GM23338 (cell line): ENCODE measurements around the gene ZNF860. TPM values are rescaled to one million over a fixed set of nuclear protein-coding genes. Genes with fewer than 3 reads are reported as not detected.

ENCODE experiments used
- ATAC-seq: fragments of 200-7000 bp; cut with Tn5 transposase; 3 replicates; pipeline ENCODE4 v1.9.1; 2020
- DNase-seq: peaks from one replicate; pipeline ENCODE4 v3.0.0-alpha.2; 2015; ENCODE audit warnings: low spot score
- H2AFZ ChIP-seq: fragments of 200-600 bp; sonication (generic); 2 replicates; pipeline ENCODE4 v1.8.0; 2016; ENCODE audit warnings: antibody characterized with exemption, mild to moderate bottlenecking, moderate library complexity
- H3F3A ChIP-seq: fragments of 200-600 bp; sonication (generic); replicated peaks from 2 replicates; pipeline ENCODE4 v1.8.0; 2017; ENCODE audit warnings: antibody characterized with exemption, mixed run types, low read depth
- H3K27ac ChIP-seq: fragments of 200-600 bp; sonication (generic); 2 replicates; pipeline ENCODE4 v1.6.1; 2016; ENCODE audit warnings: low read depth
- H3K27me3 ChIP-seq: fragments of 200-600 bp; sonication (generic); 2 replicates; pipeline ENCODE4 v1.8.0; 2016; ENCODE audit warnings: mild to moderate bottlenecking, mixed run types, moderate library complexity; ENCODE audit not compliant: insufficient read depth
- H3K36me3 ChIP-seq: fragments of 200-600 bp; sonication (generic); 2 replicates; pipeline ENCODE4 v1.8.0; 2016; ENCODE audit warnings: mild to moderate bottlenecking; ENCODE audit not compliant: insufficient read depth
- H3K4me1 ChIP-seq: fragments of 200-600 bp; sonication (generic); 2 replicates; pipeline ENCODE4 v1.8.0; 2016; ENCODE audit warnings: mild to moderate bottlenecking, moderate library complexity; ENCODE audit not compliant: insufficient read depth
- H3K4me2 ChIP-seq: fragments of 200-600 bp; sonication (generic); 2 replicates; pipeline ENCODE4 v1.7.1; 2017; ENCODE audit warnings: mixed run types
- H3K4me3 ChIP-seq: fragments of 200-600 bp; sonication (generic); 2 replicates; pipeline ENCODE4 v1.6.1; 2016; ENCODE audit warnings: mixed run types
- H3K79me2 ChIP-seq: fragments of 200-600 bp; sonication (generic); replicated peaks from 2 replicates; pipeline ENCODE4 v1.8.0; 2017; ENCODE audit warnings: mild to moderate bottlenecking; ENCODE audit not compliant: insufficient read depth
- H3K9me2 ChIP-seq: fragments of 200-600 bp; sonication (generic); 2 replicates; pipeline ENCODE4 v1.8.0; 2017; ENCODE audit not compliant: insufficient read depth
- H4K20me1 ChIP-seq: fragments of 200-600 bp; sonication (generic); replicated peaks from 2 replicates; pipeline ENCODE4 v1.8.0; 2017; ENCODE audit warnings: mild to moderate bottlenecking; ENCODE audit not compliant: insufficient read depth
- H3K27ac Mint-ChIP-seq: 2 replicates; pipeline ENCODE4 v1.8.0; 2020; ENCODE audit warnings: inconsistent platforms, mild to moderate bottlenecking, moderate library complexity, mixed read lengths
- H3K27me3 Mint-ChIP-seq: 3 replicates; pipeline ENCODE4 v1.8.0; 2022; ENCODE audit warnings: low read depth, mild to moderate bottlenecking, moderate library complexity, mixed read lengths, inconsistent platforms; ENCODE audit not compliant: insufficient read depth, poor library complexity
- H3K36me3 Mint-ChIP-seq: 3 replicates; pipeline ENCODE4 v1.8.0; 2021; ENCODE audit warnings: low read depth, mild to moderate bottlenecking, inconsistent platforms, moderate library complexity, mixed read lengths
- H3K4me1 Mint-ChIP-seq: 3 replicates; pipeline ENCODE4 v1.8.0; 2020; ENCODE audit warnings: mild to moderate bottlenecking, inconsistent platforms, mixed read lengths
- H3K4me3 Mint-ChIP-seq: 3 replicates; pipeline ENCODE4 v1.8.0; 2021; ENCODE audit warnings: moderate library complexity, mild to moderate bottlenecking, inconsistent platforms, mixed read lengths
- H3K9me3 Mint-ChIP-seq: 3 replicates; pipeline ENCODE4 v1.8.0; 2020; ENCODE audit warnings: moderate library complexity, mild to moderate bottlenecking, inconsistent platforms, mixed read lengths
- CREB1 ChIP-seq: fragments of 250-450 bp; sonication (Bioruptor Pico); IDR thresholded peaks from 2 replicates; pipeline ENCODE4 v1.5.0; 2020; ENCODE audit warnings: low read depth, mild to moderate bottlenecking, moderate library complexity
- EZH2 ChIP-seq: fragments of 200-600 bp; sonication (generic); IDR thresholded peaks from one replicate; pipeline ENCODE4 v1.8.0; 2017; ENCODE audit warnings: antibody characterized with exemption, mild to moderate bottlenecking, low read depth; ENCODE audit not compliant: unreplicated experiment
- EZH2phosphoT487 ChIP-seq: fragments of 200-600 bp; sonication (generic); IDR thresholded peaks from one replicate; pipeline ENCODE4 v1.8.1; 2018; ENCODE audit warnings: antibody characterized with exemption; ENCODE audit not compliant: unreplicated experiment
- JUNB ChIP-seq: IDR thresholded peaks from one replicate; pipeline ENCODE4 v1.6.1; 2016; ENCODE audit warnings: antibody characterized with exemption; ENCODE audit not compliant: unreplicated experiment
- NANOG ChIP-seq: IDR thresholded peaks from 2 replicates; pipeline ENCODE4 v1.6.1; 2016; ENCODE audit warnings: antibody characterized with exemption, borderline replicate concordance
- POLR2AphosphoS5 ChIP-seq: IDR thresholded peaks from 2 replicates; pipeline ENCODE4 v1.6.1; 2016; ENCODE audit warnings: antibody characterized with exemption, low read depth
- REST ChIP-seq: IDR thresholded peaks from one replicate; pipeline ENCODE4 v1.6.1; 2018; ENCODE audit warnings: antibody characterized with exemption; ENCODE audit not compliant: unreplicated experiment
- STAT1 ChIP-seq: IDR thresholded peaks from one replicate; pipeline ENCODE4 v1.6.1; 2016; ENCODE audit warnings: antibody characterized with exemption; ENCODE audit not compliant: unreplicated experiment
- ZNF114 ChIP-seq: fragments of 250-450 bp; sonication (Bioruptor Pico); IDR thresholded peaks from 2 replicates; pipeline ENCODE4 v1.5.0; 2020; ENCODE audit warnings: mild to moderate bottlenecking, moderate library complexity
- ZNF331 ChIP-seq: fragments of 250-450 bp; sonication (Bioruptor Pico); IDR thresholded peaks from 2 replicates; pipeline ENCODE4 v1.5.0; 2020; ENCODE audit warnings: low read depth, mild to moderate bottlenecking, moderate library complexity
- polyA plus RNA-seq: library from polyadenylated mRNA; unstranded; fragments of >200 nt; fragmentation: Nextera tagmentation; extraction: Ambion mirVana; gene quantifications from 2 replicates; pipeline ENCODE4 v1.2.1, GENCODE V29; 2016
- total RNA-seq: library from RNA; depleted of rRNA; stranded (reverse); fragments of >200 nt; shearing (Covaris generic); gene quantifications from 2 replicates; pipeline ENCODE4 v1.2.3, GENCODE V29; 2014
- TF ChIP-seq, protein P1 (sequence below): fragments of 250-450 bp; sonication (Bioruptor Pico); IDR thresholded peaks from 2 replicates; pipeline ENCODE4 v1.5.0; 2020; ENCODE audit warnings: mild to moderate bottlenecking, moderate library complexity
- TF ChIP-seq, protein P2 (sequence below), 2 experiments: fragments of 200-600 bp in 1 of 2; sonication (generic) in 1 of 2; conservative IDR thresholded peaks; 2 replicates each; pipeline versions ENCODE4 v1.5.1 to v1.6.1; 2016 to 2017; ENCODE audit warnings: antibody characterized with exemption in 2 of 2, low read depth in 2 of 2, mild to moderate bottlenecking in 2 of 2, moderate library complexity in 1 of 2
- TF ChIP-seq, protein P3 (sequence below): IDR thresholded peaks from 2 replicates; pipeline ENCODE4 v1.6.1; 2016; ENCODE audit warnings: antibody characterized with exemption

ZNF860 gene
- total and polyA plus RNA-seq, 2 experiments from 2014 or later: 5.2 to 12.4 TPM

DNA sequence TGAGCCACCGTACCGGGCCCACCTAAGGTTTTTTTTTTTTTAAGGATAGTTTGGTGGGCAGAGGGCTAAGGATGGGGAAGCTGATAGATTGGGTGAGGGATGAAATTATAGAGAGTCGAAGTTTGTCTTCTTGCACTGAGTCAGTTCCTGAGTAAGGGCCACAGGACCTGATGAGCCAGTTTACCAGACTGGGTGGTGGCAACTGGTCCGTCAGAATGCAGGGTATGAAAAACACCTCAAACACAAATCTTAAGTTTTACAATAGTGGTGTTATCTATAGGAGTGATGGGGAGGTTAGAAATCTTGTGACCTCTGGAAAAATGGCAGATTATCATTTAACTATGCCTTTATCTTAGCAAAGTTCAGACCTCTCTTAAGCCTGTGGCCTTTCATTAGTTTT is 2.8 kb downstream of the ZNF860 start:
- no peaks in the 10 kb centered on the region for H3K27me3 ChIP-seq
- H3K79me2 ChIP-seq: peaks cover 35% of the 10 kb centered on the region
- TF ChIP-seq POLR2AphosphoS5 (no peak), JUNB (no peak), EZH2 (no peak), STAT1 (no peak), REST (no peak), ZNF331 (CRISPR knock-in tag) (no peak), EZH2phosphoT487 (no peak), NANOG (no peak), ZNF114 (no peak), CREB1 (CRISPR knock-in tag) (no peak)
- TF ChIP-seq, protein P1, sequence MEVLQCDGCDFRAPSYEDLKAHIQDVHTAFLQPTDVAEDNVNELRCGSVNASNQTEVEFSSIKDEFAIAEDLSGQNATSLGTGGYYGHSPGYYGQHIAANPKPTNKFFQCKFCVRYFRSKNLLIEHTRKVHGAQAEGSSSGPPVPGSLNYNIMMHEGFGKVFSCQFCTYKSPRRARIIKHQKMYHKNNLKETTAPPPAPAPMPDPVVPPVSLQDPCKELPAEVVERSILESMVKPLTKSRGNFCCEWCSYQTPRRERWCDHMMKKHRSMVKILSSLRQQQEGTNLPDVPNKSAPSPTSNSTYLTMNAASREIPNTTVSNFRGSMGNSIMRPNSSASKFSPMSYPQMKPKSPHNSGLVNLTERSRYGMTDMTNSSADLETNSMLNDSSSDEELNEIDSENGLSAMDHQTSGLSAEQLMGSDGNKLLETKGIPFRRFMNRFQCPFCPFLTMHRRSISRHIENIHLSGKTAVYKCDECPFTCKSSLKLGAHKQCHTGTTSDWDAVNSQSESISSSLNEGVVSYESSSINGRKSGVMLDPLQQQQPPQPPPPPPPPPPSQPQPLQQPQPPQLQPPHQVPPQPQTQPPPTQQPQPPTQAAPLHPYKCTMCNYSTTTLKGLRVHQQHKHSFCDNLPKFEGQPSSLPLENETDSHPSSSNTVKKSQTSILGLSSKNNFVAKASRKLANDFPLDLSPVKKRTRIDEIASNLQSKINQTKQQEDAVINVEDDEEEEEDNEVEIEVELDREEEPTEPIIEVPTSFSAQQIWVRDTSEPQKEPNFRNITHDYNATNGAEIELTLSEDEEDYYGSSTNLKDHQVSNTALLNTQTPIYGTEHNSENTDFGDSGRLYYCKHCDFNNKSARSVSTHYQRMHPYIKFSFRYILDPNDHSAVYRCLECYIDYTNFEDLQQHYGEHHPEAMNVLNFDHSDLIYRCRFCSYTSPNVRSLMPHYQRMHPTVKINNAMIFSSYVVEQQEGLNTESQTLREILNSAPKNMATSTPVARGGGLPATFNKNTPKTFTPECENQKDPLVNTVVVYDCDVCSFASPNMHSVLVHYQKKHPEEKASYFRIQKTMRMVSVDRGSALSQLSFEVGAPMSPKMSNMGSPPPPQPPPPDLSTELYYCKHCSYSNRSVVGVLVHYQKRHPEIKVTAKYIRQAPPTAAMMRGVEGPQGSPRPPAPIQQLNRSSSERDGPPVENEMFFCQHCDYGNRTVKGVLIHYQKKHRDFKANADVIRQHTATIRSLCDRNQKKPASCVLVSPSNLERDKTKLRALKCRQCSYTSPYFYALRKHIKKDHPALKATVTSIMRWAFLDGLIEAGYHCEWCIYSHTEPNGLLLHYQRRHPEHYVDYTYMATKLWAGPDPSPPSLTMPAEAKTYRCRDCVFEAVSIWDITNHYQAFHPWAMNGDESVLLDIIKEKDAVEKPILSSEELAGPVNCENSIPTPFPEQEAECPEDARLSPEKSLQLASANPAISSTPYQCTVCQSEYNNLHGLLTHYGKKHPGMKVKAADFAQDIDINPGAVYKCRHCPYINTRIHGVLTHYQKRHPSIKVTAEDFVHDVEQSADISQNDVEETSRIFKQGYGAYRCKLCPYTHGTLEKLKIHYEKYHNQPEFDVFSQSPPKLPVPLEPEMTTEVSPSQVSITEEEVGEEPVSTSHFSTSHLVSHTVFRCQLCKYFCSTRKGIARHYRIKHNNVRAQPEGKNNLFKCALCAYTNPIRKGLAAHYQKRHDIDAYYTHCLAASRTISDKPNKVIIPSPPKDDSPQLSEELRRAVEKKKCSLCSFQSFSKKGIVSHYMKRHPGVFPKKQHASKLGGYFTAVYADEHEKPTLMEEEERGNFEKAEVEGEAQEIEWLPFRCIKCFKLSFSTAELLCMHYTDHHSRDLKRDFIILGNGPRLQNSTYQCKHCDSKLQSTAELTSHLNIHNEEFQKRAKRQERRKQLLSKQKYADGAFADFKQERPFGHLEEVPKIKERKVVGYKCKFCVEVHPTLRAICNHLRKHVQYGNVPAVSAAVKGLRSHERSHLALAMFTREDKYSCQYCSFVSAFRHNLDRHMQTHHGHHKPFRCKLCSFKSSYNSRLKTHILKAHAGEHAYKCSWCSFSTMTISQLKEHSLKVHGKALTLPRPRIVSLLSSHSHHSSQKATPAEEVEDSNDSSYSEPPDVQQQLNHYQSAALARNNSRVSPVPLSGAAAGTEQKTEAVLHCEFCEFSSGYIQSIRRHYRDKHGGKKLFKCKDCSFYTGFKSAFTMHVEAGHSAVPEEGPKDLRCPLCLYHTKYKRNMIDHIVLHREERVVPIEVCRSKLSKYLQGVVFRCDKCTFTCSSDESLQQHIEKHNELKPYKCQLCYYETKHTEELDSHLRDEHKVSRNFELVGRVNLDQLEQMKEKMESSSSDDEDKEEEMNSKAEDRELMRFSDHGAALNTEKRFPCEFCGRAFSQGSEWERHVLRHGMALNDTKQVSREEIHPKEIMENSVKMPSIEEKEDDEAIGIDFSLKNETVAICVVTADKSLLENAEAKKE: no peak
- TF ChIP-seq, protein P2, sequence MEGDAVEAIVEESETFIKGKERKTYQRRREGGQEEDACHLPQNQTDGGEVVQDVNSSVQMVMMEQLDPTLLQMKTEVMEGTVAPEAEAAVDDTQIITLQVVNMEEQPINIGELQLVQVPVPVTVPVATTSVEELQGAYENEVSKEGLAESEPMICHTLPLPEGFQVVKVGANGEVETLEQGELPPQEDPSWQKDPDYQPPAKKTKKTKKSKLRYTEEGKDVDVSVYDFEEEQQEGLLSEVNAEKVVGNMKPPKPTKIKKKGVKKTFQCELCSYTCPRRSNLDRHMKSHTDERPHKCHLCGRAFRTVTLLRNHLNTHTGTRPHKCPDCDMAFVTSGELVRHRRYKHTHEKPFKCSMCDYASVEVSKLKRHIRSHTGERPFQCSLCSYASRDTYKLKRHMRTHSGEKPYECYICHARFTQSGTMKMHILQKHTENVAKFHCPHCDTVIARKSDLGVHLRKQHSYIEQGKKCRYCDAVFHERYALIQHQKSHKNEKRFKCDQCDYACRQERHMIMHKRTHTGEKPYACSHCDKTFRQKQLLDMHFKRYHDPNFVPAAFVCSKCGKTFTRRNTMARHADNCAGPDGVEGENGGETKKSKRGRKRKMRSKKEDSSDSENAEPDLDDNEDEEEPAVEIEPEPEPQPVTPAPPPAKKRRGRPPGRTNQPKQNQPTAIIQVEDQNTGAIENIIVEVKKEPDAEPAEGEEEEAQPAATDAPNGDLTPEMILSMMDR (conservative IDR thresholded peaks at IDR 0.05; ENCODE audit: low read depth in 2 of 2): no peak
- TF ChIP-seq, protein P3, sequence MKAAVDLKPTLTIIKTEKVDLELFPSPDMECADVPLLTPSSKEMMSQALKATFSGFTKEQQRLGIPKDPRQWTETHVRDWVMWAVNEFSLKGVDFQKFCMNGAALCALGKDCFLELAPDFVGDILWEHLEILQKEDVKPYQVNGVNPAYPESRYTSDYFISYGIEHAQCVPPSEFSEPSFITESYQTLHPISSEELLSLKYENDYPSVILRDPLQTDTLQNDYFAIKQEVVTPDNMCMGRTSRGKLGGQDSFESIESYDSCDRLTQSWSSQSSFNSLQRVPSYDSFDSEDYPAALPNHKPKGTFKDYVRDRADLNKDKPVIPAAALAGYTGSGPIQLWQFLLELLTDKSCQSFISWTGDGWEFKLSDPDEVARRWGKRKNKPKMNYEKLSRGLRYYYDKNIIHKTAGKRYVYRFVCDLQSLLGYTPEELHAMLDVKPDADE: no peak
- H3K4me1 ChIP-seq: peaks cover 16% of the 10 kb centered on the region
- Mint-ChIP-seq H3K4me1 (peaks cover 18% of the 10 kb centered on the region), H3K36me3 (peaks cover 14% of the 10 kb centered on the region), H3K9me3 (peaks cover 5% of the 10 kb centered on the region; the same call in 1 of the 3 replicates), H3K27ac (no peak overlapping the region), H3K27me3 (peaks cover 18% of the 10 kb centered on the region), H3K4me3 (no peak overlapping the region)
- no peak overlapping the region for H3K4me2 ChIP-seq
- H3K27ac ChIP-seq: no peak overlapping the region
- DNase-seq: no peak
- H3K4me3 ChIP-seq: no peak overlapping the region
- no peaks in the 10 kb centered on the region for H3K9me2 ChIP-seq
- H3K36me3 ChIP-seq: peaks cover 20% of the 10 kb centered on the region
- H3F3A ChIP-seq: peaks cover 2% of the 10 kb centered on the region; the same call in 1 of the 2 replicates
- 0 out of 2 replicates have a peak, but pooled peaks cover 7% of the 10 kb centered on the region for H4K20me1 ChIP-seq
- no peak overlapping the region for H2AFZ ChIP-seq
- ATAC-seq: no peak
